ENCODE measurements around the gene CD93.

Gene CD93

GRCh38 chr20:23099791-23100719 is 13.9 kb upstream of the CD93 start:
- no peak for DNase-seq (ENCODE audit: low read depth)

DNA sequence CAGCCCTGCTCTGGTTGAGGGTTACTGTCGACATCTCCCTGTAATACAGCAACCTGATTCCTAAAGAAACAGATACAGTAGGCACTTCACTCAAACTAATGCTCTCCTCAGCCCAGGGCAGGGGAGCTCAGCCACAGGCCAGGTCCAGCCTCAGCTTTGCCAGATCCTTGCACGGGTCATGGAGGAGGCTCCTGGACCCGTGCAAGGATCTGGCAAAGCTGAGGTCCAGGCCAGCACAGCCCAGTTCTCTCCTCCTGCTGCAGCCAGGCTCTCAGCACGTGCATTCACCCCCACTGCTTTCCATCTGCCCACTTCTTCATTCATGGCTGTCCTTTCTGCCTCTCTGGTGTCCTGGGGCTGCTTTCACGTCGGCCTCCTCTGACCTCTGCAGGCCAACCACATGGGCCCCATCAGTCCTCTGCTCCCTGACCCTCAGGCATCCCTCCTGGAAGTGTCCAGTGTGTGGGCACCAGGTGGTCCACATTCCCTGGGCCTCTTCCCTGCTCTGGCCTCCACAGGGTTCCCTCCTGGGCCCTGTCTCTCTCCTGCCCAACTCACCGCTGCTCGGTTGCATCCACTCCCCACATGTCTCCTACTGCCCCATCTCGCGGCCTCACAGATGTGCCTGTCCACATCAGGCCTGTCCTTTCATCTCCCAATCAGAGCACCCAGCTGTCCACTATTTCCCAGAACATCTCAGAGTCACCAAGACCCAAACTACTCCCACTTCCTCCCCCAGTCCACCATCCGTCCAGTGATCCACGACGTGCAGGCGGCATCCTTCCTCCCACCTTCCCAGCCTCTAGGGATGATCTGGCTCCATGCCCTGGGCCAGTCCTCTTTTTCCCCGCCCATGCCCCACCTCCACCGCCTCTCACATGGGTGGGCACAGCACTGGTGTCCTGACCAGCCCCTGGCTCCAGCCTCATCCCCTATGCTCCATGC is 11.8 kb upstream of the CD93 start:
- DNase-seq (ENCODE audit: low read depth) = no peak

DNA sequence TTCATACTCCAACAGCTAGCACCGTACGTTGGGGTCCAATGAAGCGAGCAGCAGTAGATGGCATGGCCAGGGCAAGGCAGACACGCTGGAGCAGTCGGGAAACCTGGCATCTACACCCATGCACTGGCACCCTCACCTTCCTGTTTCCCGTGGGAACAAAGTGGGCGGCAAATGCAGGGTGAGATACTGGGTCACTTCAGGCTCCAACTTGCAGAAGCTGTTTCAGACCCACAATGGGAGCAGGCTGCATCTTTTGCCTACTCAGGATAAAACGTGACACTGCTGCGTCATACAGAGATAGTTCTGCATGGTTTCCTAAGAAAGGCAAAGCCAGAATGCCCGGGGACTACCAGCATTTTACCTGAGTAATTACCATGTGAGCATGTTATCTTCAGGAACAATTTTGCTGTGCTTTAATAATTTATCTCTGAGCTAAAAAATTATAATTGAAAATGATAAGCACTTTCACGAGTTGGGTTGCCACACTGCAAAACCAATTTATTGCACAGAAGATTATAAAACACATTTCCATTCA is 10.9 kb upstream of the CD93 start:
- no peak for DNase-seq (ENCODE audit: low read depth)

GRCh38 chr20:23096097-23096496 is 10.0 kb upstream of the CD93 start:
- DNase-seq (ENCODE audit: low read depth) = no peak

DNA sequence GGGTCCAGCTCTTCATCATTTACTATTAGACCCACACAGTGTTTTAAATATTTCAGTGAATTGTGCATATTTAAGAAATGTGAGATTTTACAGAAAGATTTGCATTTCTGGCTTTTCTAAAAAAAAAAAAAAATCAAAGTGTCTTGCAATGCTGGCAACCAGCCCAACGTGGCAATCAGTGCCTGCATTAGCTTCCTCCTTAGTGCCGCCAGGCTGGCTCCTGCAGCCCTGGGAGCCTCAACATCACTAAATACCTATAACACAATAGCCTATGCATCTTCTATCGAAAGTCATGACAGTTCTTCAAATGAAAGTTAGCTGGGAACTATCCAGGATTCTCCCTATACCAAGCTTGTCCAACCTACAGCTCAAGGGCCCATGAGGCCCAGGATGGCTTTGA is 9.4 kb upstream of the CD93 start:
- no peak for DNase-seq (ENCODE audit: low read depth)

DNA sequence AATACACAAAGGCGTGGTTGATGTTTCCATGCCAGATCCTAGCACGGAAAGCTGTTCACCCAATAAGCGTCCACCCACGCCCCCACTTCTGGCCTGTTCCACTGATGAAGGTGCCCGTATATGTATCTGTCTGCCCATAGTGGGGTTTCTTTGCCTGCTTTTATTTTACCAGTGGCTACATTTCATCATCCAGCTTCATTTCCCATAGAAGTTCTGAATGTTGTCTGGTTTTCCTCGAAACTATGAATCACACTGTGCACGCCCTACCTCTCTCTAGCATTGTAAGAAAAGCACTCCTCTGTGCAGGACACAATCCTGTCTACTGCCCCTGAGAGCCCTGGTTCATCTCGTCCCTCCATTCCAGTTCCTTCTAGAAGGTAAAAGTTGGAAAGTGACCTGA is 8.8 kb upstream of the CD93 start:
- no peak for DNase-seq (ENCODE audit: low read depth)

GRCh38 chr20:23094213-23094896 is 8.2 kb upstream of the CD93 start:
- no peak for DNase-seq (ENCODE audit: low read depth)

- no peak for DNase-seq (ENCODE audit: low read depth)
Observed at GRCh38 chr20:23093613-23094012, 7.5 kb upstream of the CD93 start.

DNA sequence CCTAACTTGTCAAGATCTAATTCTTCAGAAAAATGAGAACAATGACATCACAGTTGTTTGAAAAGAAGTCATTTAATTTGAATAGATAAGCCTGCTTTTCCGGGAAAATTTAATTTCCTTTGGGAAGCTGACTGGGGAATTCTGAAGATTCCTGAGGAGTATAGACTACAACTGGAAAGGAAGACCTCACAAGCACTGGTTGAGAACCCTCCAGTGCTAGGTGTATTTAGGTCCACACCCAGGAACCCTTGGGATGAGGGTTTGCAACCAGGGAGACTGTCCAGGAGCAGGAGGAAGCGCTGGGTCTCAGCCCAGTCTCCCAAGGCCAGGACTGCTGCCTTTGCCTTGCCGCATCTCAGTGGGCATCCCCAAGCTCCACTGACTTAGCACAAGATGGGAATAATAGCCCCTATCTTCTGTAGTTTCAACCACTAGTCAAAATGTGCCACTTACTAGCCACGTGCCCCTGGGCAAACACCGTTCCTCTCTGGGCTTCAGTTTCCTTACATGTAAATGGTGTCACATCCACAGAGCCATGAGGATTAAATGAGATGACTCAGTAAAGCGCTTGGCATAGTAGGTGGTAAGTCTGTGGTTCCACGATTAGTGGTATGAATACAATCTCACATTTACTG is 6.9 kb upstream of the CD93 start:
- DNase-seq (ENCODE audit: low read depth) = no peak

DNA sequence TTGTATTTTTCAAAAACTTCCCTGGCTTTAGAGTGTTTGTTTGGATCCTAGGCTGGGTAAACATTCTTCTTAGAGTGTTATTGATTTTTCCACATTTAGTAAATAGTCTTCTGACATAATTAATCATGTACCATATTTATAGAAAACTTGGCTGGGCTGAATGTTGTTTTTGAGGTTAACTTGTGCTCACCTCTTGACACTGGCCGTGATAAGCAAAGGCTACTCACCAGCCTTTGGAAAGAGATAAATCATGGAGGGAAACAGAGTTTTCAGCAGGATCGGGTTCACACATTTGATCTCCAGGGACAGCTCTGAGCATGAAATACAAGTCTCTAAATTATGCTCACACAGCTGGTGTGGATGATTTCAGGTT is 6.2 kb upstream of the CD93 start:
- no peak for DNase-seq (ENCODE audit: low read depth)

DNA sequence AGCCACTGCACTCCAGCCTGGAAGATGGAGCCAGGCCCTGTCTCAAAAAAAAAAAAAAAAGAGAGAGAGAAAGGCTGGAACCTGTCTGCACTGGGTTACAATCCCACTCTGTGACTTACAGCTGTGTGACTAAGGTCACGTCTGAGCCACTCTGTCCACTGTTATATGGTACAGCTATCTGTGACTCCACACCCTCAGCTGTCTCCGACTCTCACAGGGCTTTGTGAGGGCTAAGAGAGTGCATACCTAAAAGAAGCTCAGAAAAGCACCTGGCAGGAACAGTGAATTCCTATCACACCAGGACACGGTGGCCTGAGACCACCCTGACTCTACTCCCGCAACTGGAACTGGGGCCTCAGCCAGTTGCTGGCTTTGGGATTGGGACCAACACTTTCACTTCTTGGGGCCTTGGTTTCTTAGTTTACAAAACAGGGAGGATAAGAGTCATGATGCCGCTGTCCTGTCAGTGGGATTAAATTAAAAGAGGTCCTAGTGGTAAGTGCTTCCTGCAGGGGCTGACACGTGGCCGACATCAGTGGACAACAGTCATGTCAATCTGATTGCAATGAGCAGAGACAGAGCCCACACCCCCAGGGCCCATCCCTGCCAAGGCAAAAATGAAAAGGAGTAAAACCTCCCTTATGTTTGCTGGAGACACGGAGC is 5.7 kb upstream of the CD93 start:
- DNase-seq (ENCODE audit: low read depth) = no peak

- no peak for DNase-seq (ENCODE audit: low read depth)
Observed at GRCh38 chr20:23090878-23091277, 4.8 kb upstream of the CD93 start.

- DNase-seq (ENCODE audit: low read depth) = no peak
Observed at GRCh38 chr20:23090147-23090546, 4.0 kb upstream of the CD93 start.

- DNase-seq (ENCODE audit: low read depth) = no peak
Observed at GRCh38 chr20:23088866-23089265, 2.7 kb upstream of the CD93 start.

GRCh38 chr20:23087587-23088251 is 1.6 kb upstream of the CD93 start:
- no peak for DNase-seq (ENCODE audit: low read depth)

DNA sequence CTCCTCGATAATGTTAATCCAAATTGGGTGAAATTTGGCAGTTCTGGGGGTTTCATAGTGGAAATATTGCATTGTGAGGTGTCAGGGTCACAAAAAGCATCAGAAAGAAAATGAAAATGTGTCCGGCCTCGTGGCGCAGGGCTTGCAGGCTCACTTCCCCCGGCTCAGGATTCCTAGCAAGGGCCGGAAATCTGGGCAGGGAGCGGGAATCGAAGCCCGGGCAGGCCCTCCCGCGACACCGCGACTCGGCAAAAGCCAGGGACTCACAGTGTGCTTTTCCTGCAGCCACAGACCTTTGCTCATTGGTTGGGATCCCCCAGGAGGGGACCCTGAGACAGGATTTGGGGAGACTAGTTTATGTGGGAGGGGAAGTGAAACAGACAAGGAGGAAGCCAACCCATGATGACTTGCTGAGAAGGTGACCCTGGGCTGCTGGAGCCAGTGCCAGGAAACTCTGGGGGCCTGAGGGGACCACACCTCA is 847 bp upstream of the CD93 start:
- no peak for DNase-seq (ENCODE audit: low read depth)

DNA sequence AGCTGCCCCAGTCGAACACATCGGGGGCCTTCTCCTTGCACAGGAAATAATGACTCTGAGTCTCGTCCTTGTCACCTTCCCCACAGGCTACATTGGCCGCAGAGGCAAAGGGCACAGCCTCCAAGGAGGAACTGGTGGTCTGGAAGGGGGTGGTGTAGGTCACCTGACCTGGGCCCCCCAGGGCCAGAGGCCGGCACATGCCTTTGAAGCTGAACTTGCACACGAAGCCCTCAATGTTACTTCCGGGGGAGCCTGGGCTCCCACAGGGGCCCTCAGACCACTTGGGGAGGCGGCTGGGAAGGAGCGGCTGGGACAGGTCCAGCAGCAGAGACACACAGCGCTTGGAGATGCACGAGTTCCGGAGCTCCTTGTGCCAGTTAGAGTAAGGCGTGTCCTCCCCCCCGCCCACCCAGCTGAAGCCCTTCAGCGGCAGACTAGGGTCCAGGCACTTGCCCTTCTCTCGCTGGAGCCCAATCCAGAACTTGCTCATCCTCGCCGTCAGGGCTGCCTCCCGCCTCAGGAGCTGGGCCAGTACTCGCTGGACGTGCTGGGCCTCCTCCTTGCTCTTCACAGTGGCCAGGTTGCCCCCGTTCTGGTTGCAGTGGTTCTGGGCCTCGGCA is 578 bp downstream of the CD93 start:
- no peak for DNase-seq (ENCODE audit: low read depth)

GRCh38 chr20:23084845-23085365 is 1.2 kb downstream of the CD93 start:
- DNase-seq (ENCODE audit: low read depth) = no peak

DNA sequence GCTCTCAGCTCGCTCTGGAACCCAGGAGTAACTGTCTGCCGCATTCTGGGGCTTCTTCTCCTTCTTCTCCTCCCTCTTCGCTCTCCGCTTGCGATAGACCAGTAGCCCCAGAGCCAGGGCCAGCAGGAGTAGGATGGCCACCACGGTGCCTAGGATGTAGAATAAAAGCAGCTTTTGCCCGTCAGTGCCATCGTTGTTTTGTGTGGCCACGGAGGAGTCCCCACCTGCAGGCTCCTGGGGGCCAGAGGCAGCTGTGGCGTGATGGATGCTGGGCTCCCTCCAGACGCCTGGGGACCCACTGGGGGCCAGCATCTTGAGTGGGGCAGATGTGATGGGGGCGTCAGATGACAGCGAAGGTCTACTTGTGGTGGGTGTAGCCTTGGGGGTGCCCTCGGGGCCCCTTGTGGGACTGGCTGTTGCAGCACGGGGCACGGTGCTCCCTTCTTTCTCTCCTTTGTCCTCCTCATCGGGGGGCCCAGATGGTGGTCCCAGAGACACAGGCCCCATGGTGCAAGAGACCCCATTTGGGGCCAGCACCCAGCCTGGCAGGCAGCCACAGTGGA is 1.8 kb downstream of the CD93 start:
- no peak for DNase-seq (ENCODE audit: low read depth)

Data from stimulated activated CD8-positive, alpha-beta memory T cell treated with anti-CD3 and anti-CD28 coated beads, Interleukin-12 subunit alpha, Interleukin-12 subunit beta, amount 100 ng/mL, for 1 hour (primary cell).